WTC11 (cell line): Measurements from ENCODE around the gene ARVCF. TPM values are rescaled to one million over a fixed set of nuclear protein-coding genes. Genes with fewer than 3 reads are reported as not detected.

ENCODE experiments used
- ATAC-seq: fragments of 200-7000 bp; cut with Tn5 transposase; 2 replicates; pipeline ENCODE4 v1.10.0; 2021; ENCODE audit warnings: mild to moderate bottlenecking, moderate library complexity
- CTCF ChIA-PET: fragments of 300-600 bp; sonication (Branson Sonifier 250); formaldehyde crosslinking; loops from one replicate; lab custom pipeline; 2021; ENCODE audit warnings: antibody characterized with exemption; lab: Charles Lee
- POLR2A ChIA-PET: fragments of 350-600 bp; sonication (Branson Sonifier 250); formaldehyde crosslinking; loops from one replicate; lab custom pipeline; 2021; ENCODE audit warnings: antibody characterized with exemption; lab: Charles Lee
- DNase-seq: peaks from one replicate; pipeline ENCODE4 v3.0.0; 2021; ENCODE audit warnings: low spot score
- H3K27ac Mint-ChIP-seq: 2 replicates; pipeline ENCODE4 v1.8.0; 2021; ENCODE audit warnings: mixed read lengths
- H3K27me3 Mint-ChIP-seq: 2 replicates; pipeline ENCODE4 v1.8.0; 2021; ENCODE audit warnings: low read depth, mild to moderate bottlenecking, moderate library complexity, mixed read lengths
- H3K36me3 Mint-ChIP-seq: 2 replicates; pipeline ENCODE4 v1.8.0; 2021; ENCODE audit warnings: mixed read lengths
- H3K4me1 Mint-ChIP-seq: 2 replicates; pipeline ENCODE4 v1.8.0; 2022; ENCODE audit warnings: mixed read lengths
- H3K4me3 Mint-ChIP-seq: 2 replicates; pipeline ENCODE4 v1.8.0; 2021; ENCODE audit warnings: mild to moderate bottlenecking, moderate library complexity, mixed read lengths
- H3K9me3 Mint-ChIP-seq: 2 replicates; pipeline ENCODE4 v1.8.0; 2021; ENCODE audit warnings: mixed read lengths
- ETV6 ChIP-seq: sonication (generic); formaldehyde crosslinking; IDR thresholded peaks from 2 replicates; pipeline ENCODE4 v1.8.1; 2022; ENCODE audit warnings: mild to moderate bottlenecking, missing genetic modification reagents
- GRHL2 ChIP-seq: fragments of 250-450 bp; sonication (Bioruptor Pico); IDR thresholded peaks from 2 replicates; pipeline ENCODE4 v1.8.0; 2022; ENCODE audit warnings: mild to moderate bottlenecking, moderate library complexity; ENCODE audit not compliant: insufficient replicate concordance, severe bottlenecking
- JAZF1 ChIP-seq: fragments of 250-450 bp; sonication (Bioruptor Pico); IDR thresholded peaks from 2 replicates; pipeline ENCODE4 v1.9.0; 2021; ENCODE audit warnings: moderate library complexity, mild to moderate bottlenecking, inconsistent platforms
- OVOL2 ChIP-seq: fragments of 250-450 bp; sonication (Bioruptor Pico); IDR thresholded peaks from 2 replicates; pipeline ENCODE4 v1.9.0; 2021; ENCODE audit warnings: mild to moderate bottlenecking, borderline replicate concordance
- TEAD1 ChIP-seq: sonication (generic); formaldehyde crosslinking; IDR thresholded peaks from 2 replicates; pipeline ENCODE4 v1.8.0; 2022; ENCODE audit warnings: mild to moderate bottlenecking, missing genetic modification reagents
- ZNF232 ChIP-seq: sonication (generic); formaldehyde crosslinking; IDR thresholded peaks from 2 replicates; pipeline ENCODE4 v1.8.0; 2022; ENCODE audit warnings: mild to moderate bottlenecking, missing genetic modification reagents
- total RNA-seq: library from RNA; stranded (reverse); gene quantifications from 3 replicates; pipeline ENCODE4 v1.2.3, GENCODE V29; 2021
- TF ChIP-seq, protein P1 (sequence below): sonication (generic); formaldehyde crosslinking; IDR thresholded peaks from 2 replicates; pipeline ENCODE4 v1.8.0; 2023; ENCODE audit warnings: mild to moderate bottlenecking, missing genetic modification reagents
- TF ChIP-seq, protein P2 (sequence below): sonication (generic); formaldehyde crosslinking; IDR thresholded peaks from 2 replicates; pipeline ENCODE4 v1.8.0; 2022; ENCODE audit warnings: missing genetic modification reagents
- TF ChIP-seq, protein P3 (sequence below): sonication (generic); formaldehyde crosslinking; IDR thresholded peaks from 2 replicates; pipeline ENCODE4 v1.8.0; 2022; ENCODE audit warnings: mild to moderate bottlenecking, missing genetic modification reagents
- TF ChIP-seq, protein P4 (sequence below): sonication (generic); formaldehyde crosslinking; IDR thresholded peaks from 2 replicates; pipeline ENCODE4 v1.8.1; 2023; ENCODE audit warnings: mild to moderate bottlenecking, missing genetic modification reagents, borderline replicate concordance
- TF ChIP-seq, protein P5 (sequence below): sonication (generic); formaldehyde crosslinking; conservative IDR thresholded peaks from 2 replicates; pipeline ENCODE4 v1.8.1; 2022; ENCODE audit warnings: mild to moderate bottlenecking, missing genetic modification reagents
- TF ChIP-seq, protein P6 (sequence below): fragments of 200-600 bp; IDR thresholded peaks from 2 replicates; pipeline ENCODE4 v1.8.0; 2022; ENCODE audit warnings: antibody characterized with exemption

Gene ARVCF
- total RNA-seq, 1 experiment from 2014 or later = 65.4 TPM

DNA sequence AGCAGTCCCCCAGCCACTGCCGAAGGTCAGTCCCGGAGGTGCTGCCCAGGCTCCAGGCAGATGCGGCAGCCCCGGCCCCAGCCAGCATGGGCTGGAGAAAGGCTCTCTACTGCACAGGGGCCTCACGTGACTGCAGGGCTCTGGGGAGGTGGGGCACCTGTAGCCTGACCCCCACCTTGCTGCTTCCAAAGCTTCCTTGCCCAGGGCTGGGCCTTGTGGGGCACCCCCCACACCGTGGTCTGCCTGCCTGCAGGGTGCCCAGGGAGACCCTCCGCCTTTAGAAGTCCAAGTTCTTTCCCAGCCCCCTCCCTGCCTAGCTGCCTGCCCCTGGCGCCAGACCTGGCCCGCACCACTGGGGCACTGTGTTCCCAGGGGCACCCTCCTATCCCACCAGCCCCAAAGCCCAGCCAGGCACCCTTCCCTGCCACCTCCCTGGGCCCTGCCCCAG, 46.6 kb downstream of the ARVCF start:
- peaks cover 15% of the 10 kb centered on the region for H3K4me1 Mint-ChIP-seq
- peaks cover 15% of the 10 kb centered on the region for H3K36me3 Mint-ChIP-seq
- no peak overlapping the region for H3K4me3 Mint-ChIP-seq
- TF ChIP-seq, protein P1, sequence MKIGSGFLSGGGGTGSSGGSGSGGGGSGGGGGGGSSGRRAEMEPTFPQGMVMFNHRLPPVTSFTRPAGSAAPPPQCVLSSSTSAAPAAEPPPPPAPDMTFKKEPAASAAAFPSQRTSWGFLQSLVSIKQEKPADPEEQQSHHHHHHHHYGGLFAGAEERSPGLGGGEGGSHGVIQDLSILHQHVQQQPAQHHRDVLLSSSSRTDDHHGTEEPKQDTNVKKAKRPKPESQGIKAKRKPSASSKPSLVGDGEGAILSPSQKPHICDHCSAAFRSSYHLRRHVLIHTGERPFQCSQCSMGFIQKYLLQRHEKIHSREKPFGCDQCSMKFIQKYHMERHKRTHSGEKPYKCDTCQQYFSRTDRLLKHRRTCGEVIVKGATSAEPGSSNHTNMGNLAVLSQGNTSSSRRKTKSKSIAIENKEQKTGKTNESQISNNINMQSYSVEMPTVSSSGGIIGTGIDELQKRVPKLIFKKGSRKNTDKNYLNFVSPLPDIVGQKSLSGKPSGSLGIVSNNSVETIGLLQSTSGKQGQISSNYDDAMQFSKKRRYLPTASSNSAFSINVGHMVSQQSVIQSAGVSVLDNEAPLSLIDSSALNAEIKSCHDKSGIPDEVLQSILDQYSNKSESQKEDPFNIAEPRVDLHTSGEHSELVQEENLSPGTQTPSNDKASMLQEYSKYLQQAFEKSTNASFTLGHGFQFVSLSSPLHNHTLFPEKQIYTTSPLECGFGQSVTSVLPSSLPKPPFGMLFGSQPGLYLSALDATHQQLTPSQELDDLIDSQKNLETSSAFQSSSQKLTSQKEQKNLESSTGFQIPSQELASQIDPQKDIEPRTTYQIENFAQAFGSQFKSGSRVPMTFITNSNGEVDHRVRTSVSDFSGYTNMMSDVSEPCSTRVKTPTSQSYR = no peak
- TF ChIP-seq, protein P2, sequence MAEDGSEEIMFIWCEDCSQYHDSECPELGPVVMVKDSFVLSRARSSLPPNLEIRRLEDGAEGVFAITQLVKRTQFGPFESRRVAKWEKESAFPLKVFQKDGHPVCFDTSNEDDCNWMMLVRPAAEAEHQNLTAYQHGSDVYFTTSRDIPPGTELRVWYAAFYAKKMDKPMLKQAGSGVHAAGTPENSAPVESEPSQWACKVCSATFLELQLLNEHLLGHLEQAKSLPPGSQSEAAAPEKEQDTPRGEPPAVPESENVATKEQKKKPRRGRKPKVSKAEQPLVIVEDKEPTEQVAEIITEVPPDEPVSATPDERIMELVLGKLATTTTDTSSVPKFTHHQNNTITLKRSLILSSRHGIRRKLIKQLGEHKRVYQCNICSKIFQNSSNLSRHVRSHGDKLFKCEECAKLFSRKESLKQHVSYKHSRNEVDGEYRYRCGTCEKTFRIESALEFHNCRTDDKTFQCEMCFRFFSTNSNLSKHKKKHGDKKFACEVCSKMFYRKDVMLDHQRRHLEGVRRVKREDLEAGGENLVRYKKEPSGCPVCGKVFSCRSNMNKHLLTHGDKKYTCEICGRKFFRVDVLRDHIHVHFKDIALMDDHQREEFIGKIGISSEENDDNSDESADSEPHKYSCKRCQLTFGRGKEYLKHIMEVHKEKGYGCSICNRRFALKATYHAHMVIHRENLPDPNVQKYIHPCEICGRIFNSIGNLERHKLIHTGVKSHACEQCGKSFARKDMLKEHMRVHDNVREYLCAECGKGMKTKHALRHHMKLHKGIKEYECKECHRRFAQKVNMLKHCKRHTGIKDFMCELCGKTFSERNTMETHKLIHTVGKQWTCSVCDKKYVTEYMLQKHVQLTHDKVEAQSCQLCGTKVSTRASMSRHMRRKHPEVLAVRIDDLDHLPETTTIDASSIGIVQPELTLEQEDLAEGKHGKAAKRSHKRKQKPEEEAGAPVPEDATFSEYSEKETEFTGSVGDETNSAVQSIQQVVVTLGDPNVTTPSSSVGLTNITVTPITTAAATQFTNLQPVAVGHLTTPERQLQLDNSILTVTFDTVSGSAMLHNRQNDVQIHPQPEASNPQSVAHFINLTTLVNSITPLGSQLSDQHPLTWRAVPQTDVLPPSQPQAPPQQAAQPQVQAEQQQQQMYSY = no peak
- TF ChIP-seq, all 79 proteins: peak for 0
- POLR2A ChIA-PET = no interaction called here
- no peak for DNase-seq
- CTCF ChIA-PET = interaction anchor here (0.6 to 8.4 kb wide), 17 partner anchors 8 to 184 kb away, joined by 3 to 181 read pairs (median 4); partner anchors contain the start of gene TRMT2A
- Mint-ChIP-seq H3K27ac (no peak overlapping the region), H3K9me3 (no peaks in the 10 kb centered on the region), H3K27me3 (no peaks in the 10 kb centered on the region)
- ATAC-seq = no peak

DNA sequence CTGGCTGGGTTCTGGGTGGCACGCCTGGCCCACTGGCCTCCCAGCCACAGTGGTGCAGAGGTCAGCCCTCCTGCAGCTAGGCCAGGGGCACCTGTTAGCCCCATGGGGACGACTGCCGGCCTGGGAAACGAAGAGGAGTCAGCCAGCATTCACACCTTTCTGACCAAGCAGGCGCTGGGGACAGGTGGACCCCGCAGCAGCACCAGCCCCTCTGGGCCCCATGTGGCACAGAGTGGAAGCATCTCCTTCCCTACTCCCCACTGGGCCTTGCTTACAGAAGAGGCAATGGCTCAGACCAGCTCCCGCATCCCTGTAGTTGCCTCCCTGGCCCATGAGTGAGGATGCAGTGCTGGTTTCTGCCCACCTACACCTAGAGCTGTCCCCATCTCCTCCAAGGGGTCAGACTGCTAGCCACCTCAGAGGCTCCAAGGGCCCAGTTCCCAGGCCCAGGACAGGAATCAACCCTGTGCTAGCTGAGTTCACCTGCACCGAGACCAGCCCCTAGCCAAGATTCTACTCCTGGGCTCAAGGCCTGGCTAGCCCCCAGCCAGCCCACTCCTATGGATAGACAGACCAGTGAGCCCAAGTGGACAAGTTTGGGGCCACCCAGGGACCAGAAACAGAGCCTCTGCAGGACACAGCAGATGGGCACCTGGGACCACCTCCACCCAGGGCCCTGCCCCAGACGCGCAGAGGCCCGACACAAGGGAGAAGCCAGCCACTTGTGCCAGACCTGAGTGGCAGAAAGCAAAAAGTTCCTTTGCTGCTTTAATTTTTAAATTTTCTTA, 47.3 kb downstream of the ARVCF start:
- no peak for ATAC-seq
- H3K36me3 Mint-ChIP-seq = peaks cover 15% of the 10 kb centered on the region
- CTCF ChIA-PET = interaction anchor here (0.8 to 8.4 kb wide), 9 partner anchors 11 to 238 kb away, joined by 3 to 181 read pairs (median 6); no protein-coding TSS in a partner anchor
- POLR2A ChIA-PET = no interaction called here
- H3K27ac Mint-ChIP-seq = no peak overlapping the region; the same call in 1 of the 2 replicates
- no peaks in the 10 kb centered on the region for H3K27me3 Mint-ChIP-seq
- H3K4me1 Mint-ChIP-seq = peaks cover 10% of the 10 kb centered on the region; the same call in 1 of the 2 replicates
- H3K4me3 Mint-ChIP-seq = no peak overlapping the region
- no peak for DNase-seq
- TF ChIP-seq ETV6 (CRISPR knock-in tag) = no peak
- no peaks in the 10 kb centered on the region for H3K9me3 Mint-ChIP-seq

DNA sequence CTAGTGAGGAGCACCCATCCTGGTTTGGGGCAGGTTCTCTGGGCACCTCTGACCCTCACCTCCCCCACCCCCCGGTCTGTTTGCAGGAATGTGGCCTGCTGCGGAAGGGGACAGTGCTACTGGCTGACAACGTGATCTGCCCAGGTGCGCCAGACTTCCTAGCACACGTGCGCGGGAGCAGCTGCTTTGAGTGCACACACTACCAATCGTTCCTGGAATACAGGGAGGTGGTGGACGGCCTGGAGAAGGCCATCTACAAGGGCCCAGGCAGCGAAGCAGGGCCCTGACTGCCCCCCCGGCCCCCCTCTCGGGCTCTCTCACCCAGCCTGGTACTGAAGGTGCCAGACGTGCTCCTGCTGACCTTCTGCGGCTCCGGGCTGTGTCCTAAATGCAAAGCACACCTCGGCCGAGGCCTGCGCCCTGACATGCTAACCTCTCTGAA, 48.2 kb downstream of the ARVCF start:
- H3K27me3 Mint-ChIP-seq = no peaks in the 10 kb centered on the region
- POLR2A ChIA-PET = no interaction called here
- DNase-seq (no peak), ATAC-seq (no peak)
- no peak overlapping the region for H3K4me3 Mint-ChIP-seq
- CTCF ChIA-PET = interaction anchor here (0.8 to 8.4 kb wide), 4 partner anchors 15 to 237 kb away, joined by 3 to 181 read pairs (median 4); no protein-coding TSS in a partner anchor
- peaks cover 9% of the 10 kb centered on the region for H3K36me3 Mint-ChIP-seq
- H3K27ac Mint-ChIP-seq = no peak overlapping the region
- H3K4me1 Mint-ChIP-seq = peaks cover 11% of the 10 kb centered on the region
- H3K9me3 Mint-ChIP-seq = no peaks in the 10 kb centered on the region
- TF ChIP-seq, protein P3, sequence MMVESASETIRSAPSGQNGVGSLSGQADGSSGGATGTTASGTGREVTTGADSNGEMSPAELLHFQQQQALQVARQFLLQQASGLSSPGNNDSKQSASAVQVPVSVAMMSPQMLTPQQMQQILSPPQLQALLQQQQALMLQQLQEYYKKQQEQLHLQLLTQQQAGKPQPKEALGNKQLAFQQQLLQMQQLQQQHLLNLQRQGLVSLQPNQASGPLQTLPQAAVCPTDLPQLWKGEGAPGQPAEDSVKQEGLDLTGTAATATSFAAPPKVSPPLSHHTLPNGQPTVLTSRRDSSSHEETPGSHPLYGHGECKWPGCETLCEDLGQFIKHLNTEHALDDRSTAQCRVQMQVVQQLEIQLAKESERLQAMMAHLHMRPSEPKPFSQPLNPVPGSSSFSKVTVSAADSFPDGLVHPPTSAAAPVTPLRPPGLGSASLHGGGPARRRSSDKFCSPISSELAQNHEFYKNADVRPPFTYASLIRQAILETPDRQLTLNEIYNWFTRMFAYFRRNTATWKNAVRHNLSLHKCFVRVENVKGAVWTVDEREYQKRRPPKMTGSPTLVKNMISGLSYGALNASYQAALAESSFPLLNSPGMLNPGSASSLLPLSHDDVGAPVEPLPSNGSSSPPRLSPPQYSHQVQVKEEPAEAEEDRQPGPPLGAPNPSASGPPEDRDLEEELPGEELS = no peak
- TF ChIP-seq, protein P4, sequence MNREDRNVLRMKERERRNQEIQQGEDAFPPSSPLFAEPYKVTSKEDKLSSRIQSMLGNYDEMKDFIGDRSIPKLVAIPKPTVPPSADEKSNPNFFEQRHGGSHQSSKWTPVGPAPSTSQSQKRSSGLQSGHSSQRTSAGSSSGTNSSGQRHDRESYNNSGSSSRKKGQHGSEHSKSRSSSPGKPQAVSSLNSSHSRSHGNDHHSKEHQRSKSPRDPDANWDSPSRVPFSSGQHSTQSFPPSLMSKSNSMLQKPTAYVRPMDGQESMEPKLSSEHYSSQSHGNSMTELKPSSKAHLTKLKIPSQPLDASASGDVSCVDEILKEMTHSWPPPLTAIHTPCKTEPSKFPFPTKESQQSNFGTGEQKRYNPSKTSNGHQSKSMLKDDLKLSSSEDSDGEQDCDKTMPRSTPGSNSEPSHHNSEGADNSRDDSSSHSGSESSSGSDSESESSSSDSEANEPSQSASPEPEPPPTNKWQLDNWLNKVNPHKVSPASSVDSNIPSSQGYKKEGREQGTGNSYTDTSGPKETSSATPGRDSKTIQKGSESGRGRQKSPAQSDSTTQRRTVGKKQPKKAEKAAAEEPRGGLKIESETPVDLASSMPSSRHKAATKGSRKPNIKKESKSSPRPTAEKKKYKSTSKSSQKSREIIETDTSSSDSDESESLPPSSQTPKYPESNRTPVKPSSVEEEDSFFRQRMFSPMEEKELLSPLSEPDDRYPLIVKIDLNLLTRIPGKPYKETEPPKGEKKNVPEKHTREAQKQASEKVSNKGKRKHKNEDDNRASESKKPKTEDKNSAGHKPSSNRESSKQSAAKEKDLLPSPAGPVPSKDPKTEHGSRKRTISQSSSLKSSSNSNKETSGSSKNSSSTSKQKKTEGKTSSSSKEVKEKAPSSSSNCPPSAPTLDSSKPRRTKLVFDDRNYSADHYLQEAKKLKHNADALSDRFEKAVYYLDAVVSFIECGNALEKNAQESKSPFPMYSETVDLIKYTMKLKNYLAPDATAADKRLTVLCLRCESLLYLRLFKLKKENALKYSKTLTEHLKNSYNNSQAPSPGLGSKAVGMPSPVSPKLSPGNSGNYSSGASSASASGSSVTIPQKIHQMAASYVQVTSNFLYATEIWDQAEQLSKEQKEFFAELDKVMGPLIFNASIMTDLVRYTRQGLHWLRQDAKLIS (CRISPR knock-in tag) = no peak
- TF ChIP-seq GRHL2 (CRISPR knock-in tag) = no peak
- no peak for TF ChIP-seq ETV6 (CRISPR knock-in tag)
- no peak for TF ChIP-seq OVOL2
- TF ChIP-seq, protein P5, sequence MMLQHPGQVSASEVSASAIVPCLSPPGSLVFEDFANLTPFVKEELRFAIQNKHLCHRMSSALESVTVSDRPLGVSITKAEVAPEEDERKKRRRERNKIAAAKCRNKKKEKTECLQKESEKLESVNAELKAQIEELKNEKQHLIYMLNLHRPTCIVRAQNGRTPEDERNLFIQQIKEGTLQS (CRISPR knock-in tag) = no peak
- TF ChIP-seq JAZF1 (CRISPR knock-in tag) = no peak
- TF ChIP-seq ZNF232 = no peak
- TF ChIP-seq, protein P6, sequence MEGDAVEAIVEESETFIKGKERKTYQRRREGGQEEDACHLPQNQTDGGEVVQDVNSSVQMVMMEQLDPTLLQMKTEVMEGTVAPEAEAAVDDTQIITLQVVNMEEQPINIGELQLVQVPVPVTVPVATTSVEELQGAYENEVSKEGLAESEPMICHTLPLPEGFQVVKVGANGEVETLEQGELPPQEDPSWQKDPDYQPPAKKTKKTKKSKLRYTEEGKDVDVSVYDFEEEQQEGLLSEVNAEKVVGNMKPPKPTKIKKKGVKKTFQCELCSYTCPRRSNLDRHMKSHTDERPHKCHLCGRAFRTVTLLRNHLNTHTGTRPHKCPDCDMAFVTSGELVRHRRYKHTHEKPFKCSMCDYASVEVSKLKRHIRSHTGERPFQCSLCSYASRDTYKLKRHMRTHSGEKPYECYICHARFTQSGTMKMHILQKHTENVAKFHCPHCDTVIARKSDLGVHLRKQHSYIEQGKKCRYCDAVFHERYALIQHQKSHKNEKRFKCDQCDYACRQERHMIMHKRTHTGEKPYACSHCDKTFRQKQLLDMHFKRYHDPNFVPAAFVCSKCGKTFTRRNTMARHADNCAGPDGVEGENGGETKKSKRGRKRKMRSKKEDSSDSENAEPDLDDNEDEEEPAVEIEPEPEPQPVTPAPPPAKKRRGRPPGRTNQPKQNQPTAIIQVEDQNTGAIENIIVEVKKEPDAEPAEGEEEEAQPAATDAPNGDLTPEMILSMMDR = no peak
- no peak for TF ChIP-seq TEAD1 (CRISPR knock-in tag)
